SIG-M5 treated with dmso at 0.1 percent for 504 hours (cell line): ENCODE results near the gene GSTK1.
A peak's percentile ranks its signal among the peaks of the same experiment; 100 is the strongest.
"Not testable (repeated sequence)": the region's sequence is repeated elsewhere in the genome, so short reads cannot be mapped to it uniquely, and the experiment has no call there.

Experiments
- DNase-seq: peaks from one replicate; lab custom pipeline; 2025; ENCODE audit not compliant: unreplicated experiment; lab: John Stamatoyannopoulos, UW

The GSTK1 gene

GRCh38 chr7:143263266-143264195 is at the start of gene GSTK1:
TSS of gene GSTK1 (plus strand) at chr7:143263441. CDS start at chr7:143263514, 73 bp downstream.
- peak; percentile 66 for DNase-seq

GRCh38 chr7:143213478-143213877 is 49.8 kb upstream of the GSTK1 start:
- not testable (repeated sequence) for DNase-seq

GRCh38 chr7:143214789-143215679 is 48.2 kb upstream of the GSTK1 start:
- peak; percentile 86 for DNase-seq

GRCh38 chr7:143216151-143216550 is 47.1 kb upstream of the GSTK1 start:
- no peak for DNase-seq

GRCh38 chr7:143216686-143217085 is 46.6 kb upstream of the GSTK1 start:
- DNase-seq = no peak

- DNase-seq = no peak
Measured at GRCh38 chr7:143217806-143218205, 45.4 kb upstream of the GSTK1 start.

GRCh38 chr7:143221286-143221685 is 42.0 kb upstream of the GSTK1 start:
- DNase-seq = no peak

GRCh38 chr7:143221737-143222136 is 41.5 kb upstream of the GSTK1 start, which contains the start of gene TAS2R40:
TSS of gene TAS2R40 (plus strand) at chr7:143222037. CDS start at chr7:143222079, 42 bp downstream.
- DNase-seq = no peak

GRCh38 chr7:143222782-143223181 is 40.5 kb upstream of the GSTK1 start:
- peak; percentile 87 for DNase-seq

- peak; percentile 4 for DNase-seq
Measured at GRCh38 chr7:143223784-143224183, 39.5 kb upstream of the GSTK1 start.

GRCh38 chr7:143225047-143225446 is 38.2 kb upstream of the GSTK1 start:
- no peak for DNase-seq

GRCh38 chr7:143227806-143228205 is 35.4 kb upstream of the GSTK1 start:
- no peak for DNase-seq

- DNase-seq = no peak
Measured at GRCh38 chr7:143229054-143229790, 34.0 kb upstream of the GSTK1 start.

- no peak for DNase-seq
Measured at GRCh38 chr7:143230602-143231457, 32.4 kb upstream of the GSTK1 start.

GRCh38 chr7:143233816-143234532 is 29.3 kb upstream of the GSTK1 start:
- DNase-seq = peak; percentile 45

GRCh38 chr7:143234533-143234875 is 28.7 kb upstream of the GSTK1 start:
- DNase-seq = no peak

- no peak for DNase-seq
Measured at GRCh38 chr7:143235561-143235960, 27.7 kb upstream of the GSTK1 start.

- DNase-seq = no peak
Measured at GRCh38 chr7:143236408-143236990, 26.7 kb upstream of the GSTK1 start.

- peak; percentile 11 for DNase-seq
Measured at GRCh38 chr7:143237366-143237765, 25.9 kb upstream of the GSTK1 start.
